ENCODE data around the gene POGK. TPM values are rescaled to one million over a fixed set of nuclear protein-coding genes. Genes with fewer than 3 reads are reported as not detected.
A peak's percentile ranks its signal among the peaks of the same experiment; 100 is the strongest.

POGK gene
- total and polyA plus RNA-seq, 9 of the 15 experiments (the other 6 are each of a cell fraction or from before 2014, with no cell fraction given): 6.1 to 44.5 (median 24.3) TPM

DNA sequence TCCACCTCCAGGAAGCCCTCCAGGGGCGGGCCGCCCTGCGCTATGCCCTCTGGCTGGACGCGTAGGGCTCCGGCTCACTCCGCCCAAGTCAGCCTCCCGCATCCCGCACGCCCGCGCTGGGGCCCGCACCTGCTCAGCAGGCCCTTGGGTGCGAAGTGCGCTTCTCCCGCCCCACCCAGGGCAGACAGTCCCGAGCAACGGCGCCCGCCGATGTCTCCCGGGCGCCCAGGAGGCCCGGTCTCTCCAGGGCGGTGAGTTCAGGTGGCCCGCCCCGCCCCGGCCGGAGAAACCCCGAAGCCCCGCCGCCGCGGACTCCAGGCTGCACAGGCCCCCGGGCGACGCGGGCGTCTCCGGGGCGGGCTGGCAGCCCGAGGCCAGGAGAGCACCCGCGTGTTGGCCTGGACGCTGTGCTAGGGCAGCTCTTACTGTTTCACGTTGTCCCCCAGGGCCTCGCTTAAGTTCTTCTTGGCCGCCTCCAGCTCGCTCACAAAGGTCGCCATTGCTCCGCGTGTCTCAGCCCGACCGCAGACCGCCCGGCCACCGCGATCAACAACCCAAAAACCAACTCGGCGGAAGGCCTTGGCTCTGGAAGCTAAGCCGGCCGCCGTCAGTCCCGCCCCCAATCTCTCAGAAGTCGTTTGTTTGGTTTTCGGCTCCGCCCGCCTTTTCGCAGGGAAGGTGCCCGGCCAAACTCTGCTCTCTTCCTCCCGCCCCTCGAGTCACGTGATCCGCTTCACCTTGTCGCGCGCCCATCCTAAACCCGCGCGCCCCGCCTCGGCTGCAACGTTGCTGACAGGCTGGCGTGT lies 36.7 kb downstream of the POGK start, which contains the start of gene TADA1 (continued):
- TF ChIP-seq CREB1 (IDR thresholded peaks at IDR 0.05): peak; percentile 79
- TF ChIP-seq CREB1 (CRISPR knock-in tag; IDR thresholded peaks at IDR 0.05): peak; percentile 53
- TF ChIP-seq SPI1 (IDR thresholded peaks at IDR 0.05; ENCODE audit: borderline replicate concordance, low read depth, low read length): 0 out of 2 replicates have a peak, but pooled peaks have one; percentile 2
- no peak for TF ChIP-seq ZNF347 (CRISPR knock-in tag; IDR thresholded peaks at IDR 0.05; ENCODE audit: low read depth)
- no peak for TF ChIP-seq ZNF785 (CRISPR knock-in tag; IDR thresholded peaks at IDR 0.05)
- TF ChIP-seq, protein P1, sequence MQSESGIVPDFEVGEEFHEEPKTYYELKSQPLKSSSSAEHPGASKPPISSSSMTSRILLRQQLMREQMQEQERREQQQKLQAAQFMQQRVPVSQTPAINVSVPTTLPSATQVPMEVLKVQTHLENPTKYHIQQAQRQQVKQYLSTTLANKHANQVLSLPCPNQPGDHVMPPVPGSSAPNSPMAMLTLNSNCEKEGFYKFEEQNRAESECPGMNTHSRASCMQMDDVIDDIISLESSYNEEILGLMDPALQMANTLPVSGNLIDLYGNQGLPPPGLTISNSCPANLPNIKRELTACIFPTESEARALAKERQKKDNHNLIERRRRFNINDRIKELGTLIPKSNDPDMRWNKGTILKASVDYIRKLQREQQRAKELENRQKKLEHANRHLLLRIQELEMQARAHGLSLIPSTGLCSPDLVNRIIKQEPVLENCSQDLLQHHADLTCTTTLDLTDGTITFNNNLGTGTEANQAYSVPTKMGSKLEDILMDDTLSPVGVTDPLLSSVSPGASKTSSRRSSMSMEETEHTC (IDR thresholded peaks at IDR 0.05): peak; percentile 85; the same call in 1 of the 2 replicates
- TF ChIP-seq POLR2G (IDR thresholded peaks at IDR 0.05; ENCODE audit: low read depth, low read length): peak; percentile 99
- TF ChIP-seq ZNF282 (CRISPR knock-in tag; IDR thresholded peaks at IDR 0.05): no peak
- 0 out of 2 replicates have a peak, but pooled peaks have one; percentile 40 for TF ChIP-seq ZNF644 (tag; IDR thresholded peaks at IDR 0.05; ENCODE audit: low read depth)
- TF ChIP-seq, protein P2, sequence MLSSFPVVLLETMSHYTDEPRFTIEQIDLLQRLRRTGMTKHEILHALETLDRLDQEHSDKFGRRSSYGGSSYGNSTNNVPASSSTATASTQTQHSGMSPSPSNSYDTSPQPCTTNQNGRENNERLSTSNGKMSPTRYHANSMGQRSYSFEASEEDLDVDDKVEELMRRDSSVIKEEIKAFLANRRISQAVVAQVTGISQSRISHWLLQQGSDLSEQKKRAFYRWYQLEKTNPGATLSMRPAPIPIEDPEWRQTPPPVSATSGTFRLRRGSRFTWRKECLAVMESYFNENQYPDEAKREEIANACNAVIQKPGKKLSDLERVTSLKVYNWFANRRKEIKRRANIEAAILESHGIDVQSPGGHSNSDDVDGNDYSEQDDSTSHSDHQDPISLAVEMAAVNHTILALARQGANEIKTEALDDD (IDR thresholded peaks at IDR 0.05): peak; percentile 20; the same call in 1 of the 2 replicates
- TF ChIP-seq CCNT2 (IDR thresholded peaks at IDR 0.05; ENCODE audit: borderline replicate concordance, extremely low read depth, insufficient read length, low read depth, low read length): peak; percentile 60
- TF ChIP-seq BACH1 (tag; IDR thresholded peaks at IDR 0.05): no peak
- peak; percentile 47; the same call in 1 of the 2 replicates for TF ChIP-seq ETV1 (tag; conservative IDR thresholded peaks at IDR 0.05; ENCODE audit: low read depth)
- TF ChIP-seq ZNF133 (CRISPR knock-in tag; IDR thresholded peaks at IDR 0.05): no peak
- TF ChIP-seq NEUROD1 (IDR thresholded peaks at IDR 0.05; ENCODE audit: borderline replicate concordance, low read depth, low read length, partially characterized antibody): peak; percentile 88
- TF ChIP-seq, protein P3, sequence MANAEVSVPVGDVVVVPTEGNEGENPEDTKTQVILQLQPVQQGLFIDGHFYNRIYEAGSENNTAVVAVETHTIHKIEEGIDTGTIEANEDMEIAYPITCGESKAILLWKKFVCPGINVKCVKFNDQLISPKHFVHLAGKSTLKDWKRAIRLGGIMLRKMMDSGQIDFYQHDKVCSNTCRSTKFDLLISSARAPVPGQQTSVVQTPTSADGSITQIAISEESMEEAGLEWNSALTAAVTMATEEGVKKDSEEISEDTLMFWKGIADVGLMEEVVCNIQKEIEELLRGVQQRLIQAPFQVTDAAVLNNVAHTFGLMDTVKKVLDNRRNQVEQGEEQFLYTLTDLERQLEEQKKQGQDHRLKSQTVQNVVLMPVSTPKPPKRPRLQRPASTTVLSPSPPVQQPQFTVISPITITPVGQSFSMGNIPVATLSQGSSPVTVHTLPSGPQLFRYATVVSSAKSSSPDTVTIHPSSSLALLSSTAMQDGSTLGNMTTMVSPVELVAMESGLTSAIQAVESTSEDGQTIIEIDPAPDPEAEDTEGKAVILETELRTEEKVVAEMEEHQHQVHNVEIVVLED (CRISPR knock-in tag; IDR thresholded peaks at IDR 0.05): peak; percentile 58; the same call in 1 of the 2 replicates
- peak in 1 of 2 experiments; percentile 73; a peak in 2 of 4 replicates for TF ChIP-seq RCOR1 (IDR thresholded peaks at IDR 0.05; ENCODE audit: borderline replicate concordance in 1 of 2, low read depth in 2 of 2, low read length in 2 of 2)
- TF ChIP-seq, protein P4, sequence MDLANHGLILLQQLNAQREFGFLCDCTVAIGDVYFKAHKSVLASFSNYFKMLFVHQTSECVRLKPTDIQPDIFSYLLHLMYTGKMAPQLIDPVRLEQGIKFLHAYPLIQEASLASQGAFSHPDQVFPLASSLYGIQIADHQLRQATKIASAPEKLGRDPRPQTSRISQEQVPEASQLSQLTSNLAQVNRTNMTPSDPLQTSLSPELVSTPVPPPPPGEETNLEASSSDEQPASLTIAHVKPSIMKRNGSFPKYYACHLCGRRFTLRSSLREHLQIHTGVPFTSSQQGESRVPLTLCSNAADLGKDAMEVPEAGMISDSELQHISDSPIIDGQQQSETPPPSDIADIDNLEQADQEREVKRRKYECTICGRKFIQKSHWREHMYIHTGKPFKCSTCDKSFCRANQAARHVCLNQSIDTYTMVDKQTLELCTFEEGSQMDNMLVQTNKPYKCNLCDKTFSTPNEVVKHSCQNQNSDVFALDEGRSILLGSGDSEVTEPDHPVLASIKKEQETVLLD (IDR thresholded peaks at IDR 0.05): 0 out of 2 replicates have a peak, but pooled peaks have one; percentile 28
